ENCODE results near the gene IARS1.

IARS1 gene

DNA sequence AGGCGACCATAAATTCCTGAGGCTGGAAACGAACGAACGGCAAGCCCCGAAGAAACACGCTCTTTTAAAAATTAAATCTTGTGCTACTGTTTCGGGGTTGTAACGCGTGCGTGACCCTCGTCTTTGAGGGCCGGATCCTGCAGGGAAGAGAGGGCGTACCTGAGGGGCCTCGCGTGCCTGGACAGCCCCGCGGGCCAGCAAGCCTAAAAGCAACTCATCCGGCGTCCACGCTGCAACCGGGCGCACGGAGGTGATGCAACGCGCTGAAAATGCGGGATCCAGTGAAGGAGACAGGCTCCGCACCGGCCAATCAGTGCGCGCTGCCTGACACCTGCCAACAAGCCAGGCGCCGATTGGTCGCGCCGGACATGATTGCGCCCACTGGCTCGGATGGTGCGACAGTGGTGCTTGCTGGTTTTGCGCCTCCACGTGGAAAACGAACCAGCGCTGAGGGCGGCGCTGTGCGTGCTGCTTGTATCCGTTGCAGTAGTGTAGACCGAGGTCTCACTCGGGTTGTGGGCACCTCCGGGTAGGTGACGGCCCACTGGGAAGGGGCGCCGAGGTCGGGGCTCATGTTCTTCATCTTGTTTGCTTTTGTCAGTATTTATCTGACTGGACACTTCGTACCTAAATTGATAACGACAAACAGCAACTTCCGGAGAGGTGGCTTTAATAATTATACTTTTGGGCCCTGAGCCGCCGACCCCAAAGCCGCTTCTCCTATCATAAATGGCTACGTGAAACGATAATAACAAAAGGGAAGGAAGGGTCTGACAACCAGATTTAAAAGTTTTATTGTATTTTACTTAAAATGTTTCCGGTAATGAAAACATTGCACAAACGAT, at the start of gene IARS1:
TSS of gene IARS1 (minus strand) at position 246 of the 845 bp plus-strand sequence. CDS start 4,278 bp downstream, outside the sequence.
- Histone ChIP-seq H3K4me3 (peak within 1 kb of the TSS; percentile 83), H3K9ac (ENCODE audit: insufficient read length) (peak within 1 kb of the TSS; percentile 98), H3K9me3 (ENCODE audit: low read depth, low read length) (no peaks in the 10 kb centered on the region), H3K27ac (peak within 1 kb of the TSS; percentile 94), H3K36me3 (ENCODE audit: insufficient read depth, low read length) (peaks cover 64% of the 10 kb centered on the region)
- TF ChIP-seq EZH2 (IDR thresholded peaks at IDR 0.05) (no peak), FOXP2 (optimal IDR thresholded peaks at IDR 0.05; ENCODE audit: control extremely low read depth, extremely low read length, insufficient read depth) (peak; percentile 67), POLR2AphosphoS5 (IDR thresholded peaks at IDR 0.05; ENCODE audit: borderline replicate concordance, low read depth, low read length) (peak; percentile 93)
- DNase-seq (ENCODE audit: low read depth, low spot score): peak; percentile 94

DNA sequence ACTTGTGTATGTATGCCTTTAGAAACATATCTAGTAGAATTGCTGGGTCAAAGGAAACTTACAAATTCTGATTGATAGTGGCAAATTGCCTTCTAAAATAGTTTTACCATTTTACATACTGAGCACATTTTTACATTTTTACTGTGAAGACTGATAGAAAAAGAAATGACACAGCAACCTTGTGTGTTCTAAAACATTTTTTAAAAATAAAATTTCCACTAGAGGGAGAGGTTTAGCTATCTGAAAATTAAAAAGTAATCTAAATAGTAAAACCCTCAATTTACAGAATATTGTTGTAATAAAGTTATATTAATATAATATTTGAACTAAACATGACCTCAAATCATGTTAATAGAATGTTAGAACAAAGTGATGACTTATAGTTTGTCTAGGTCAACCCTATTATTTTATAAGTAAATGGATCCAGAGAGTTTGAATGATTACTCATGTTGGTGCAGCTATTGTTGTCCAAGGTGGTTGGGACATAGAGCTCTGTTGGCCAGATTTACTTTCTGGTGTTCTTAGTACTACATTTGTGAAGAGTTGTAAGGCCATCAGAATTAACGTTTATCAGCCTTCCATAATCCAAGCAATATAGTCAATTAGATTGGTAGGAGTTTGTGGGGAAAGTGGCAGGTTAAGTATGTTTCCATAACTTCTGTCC, 49.5 kb upstream of the IARS1 start:
- H3K27ac ChIP-seq: no peak overlapping the region; the same call in 1 of the 2 replicates
- H3K9me3 ChIP-seq (ENCODE audit: low read depth, low read length): no peaks in the 10 kb centered on the region
- DNase-seq (ENCODE audit: low read depth, low spot score): no peak
- no peak overlapping the region for H3K4me3 ChIP-seq
- no peak for TF ChIP-seq FOXP2 (optimal IDR thresholded peaks at IDR 0.05; ENCODE audit: control extremely low read depth, extremely low read length, insufficient read depth)
- TF ChIP-seq POLR2AphosphoS5 (IDR thresholded peaks at IDR 0.05; ENCODE audit: borderline replicate concordance, low read depth, low read length): no peak
- no peak for TF ChIP-seq EZH2 (IDR thresholded peaks at IDR 0.05)
- H3K9ac ChIP-seq (ENCODE audit: insufficient read length): no peak overlapping the region
- H3K36me3 ChIP-seq (ENCODE audit: insufficient read depth, low read length): peaks cover 24% of the 10 kb centered on the region

GRCh38 chr9:92341578-92341977, 48.1 kb upstream of the IARS1 start:
- TF ChIP-seq FOXP2 (optimal IDR thresholded peaks at IDR 0.05; ENCODE audit: control extremely low read depth, extremely low read length, insufficient read depth): no peak
- no peak for TF ChIP-seq EZH2 (IDR thresholded peaks at IDR 0.05)
- no peak for TF ChIP-seq POLR2AphosphoS5 (IDR thresholded peaks at IDR 0.05; ENCODE audit: borderline replicate concordance, low read depth, low read length)
- Histone ChIP-seq H3K36me3 (ENCODE audit: insufficient read depth, low read length) (peaks cover 27% of the 10 kb centered on the region), H3K9ac (ENCODE audit: insufficient read length) (no peak overlapping the region), H3K27ac (no peak overlapping the region), H3K4me3 (no peak overlapping the region), H3K9me3 (ENCODE audit: low read depth, low read length) (no peaks in the 10 kb centered on the region)
- DNase-seq (ENCODE audit: low read depth, low spot score): no peak

GRCh38 chr9:92333282-92333634, 39.8 kb upstream of the IARS1 start:
- Histone ChIP-seq H3K27ac (no peak overlapping the region), H3K9me3 (ENCODE audit: low read depth, low read length) (no peaks in the 10 kb centered on the region), H3K4me3 (no peak overlapping the region), H3K9ac (ENCODE audit: insufficient read length) (no peak overlapping the region), H3K36me3 (ENCODE audit: insufficient read depth, low read length) (peaks cover 16% of the 10 kb centered on the region; the same call in 1 of the 2 replicates)
- DNase-seq (ENCODE audit: low read depth, low spot score): no peak
- TF ChIP-seq FOXP2 (optimal IDR thresholded peaks at IDR 0.05; ENCODE audit: control extremely low read depth, extremely low read length, insufficient read depth) (no peak), EZH2 (IDR thresholded peaks at IDR 0.05) (no peak), POLR2AphosphoS5 (IDR thresholded peaks at IDR 0.05; ENCODE audit: borderline replicate concordance, low read depth, low read length) (no peak)

DNA sequence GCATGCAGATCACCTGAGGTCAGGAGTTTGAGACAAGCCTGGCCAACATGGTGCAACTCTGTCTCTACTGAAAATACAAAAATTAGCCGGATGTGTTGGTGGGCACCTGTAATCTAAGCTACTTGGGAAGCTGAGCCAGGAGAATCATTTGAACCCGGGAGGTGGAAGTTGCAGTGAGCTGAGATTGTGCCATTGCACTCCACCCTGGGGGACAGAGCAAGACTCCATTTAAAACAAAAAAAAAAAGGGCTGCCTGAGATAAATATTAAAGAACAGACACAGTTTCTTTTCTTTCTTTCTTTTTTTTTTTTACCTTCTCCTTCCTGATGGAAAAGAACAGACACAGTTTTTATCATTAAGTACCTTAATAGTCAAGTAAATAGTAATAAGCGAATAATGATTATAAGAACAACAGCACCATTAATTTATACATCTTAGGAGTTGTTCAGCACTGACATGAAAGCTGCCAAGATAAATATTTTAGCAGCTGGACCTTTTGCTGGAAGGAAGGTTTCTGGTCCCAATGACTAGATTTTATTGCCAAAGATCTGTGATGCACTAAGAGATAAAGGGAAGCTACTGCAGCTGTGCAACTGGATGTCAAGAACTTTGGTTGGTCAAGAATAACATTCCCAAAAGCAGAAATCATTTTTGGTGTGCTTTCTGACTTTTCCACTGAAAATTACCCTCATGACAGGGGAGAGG, 39.2 kb upstream of the IARS1 start:
- Histone ChIP-seq H3K27ac (no peak overlapping the region), H3K4me3 (no peak overlapping the region), H3K9ac (ENCODE audit: insufficient read length) (no peak overlapping the region), H3K9me3 (ENCODE audit: low read depth, low read length) (no peaks in the 10 kb centered on the region), H3K36me3 (ENCODE audit: insufficient read depth, low read length) (peaks cover 15% of the 10 kb centered on the region; the same call in 1 of the 2 replicates)
- DNase-seq (ENCODE audit: low read depth, low spot score): no peak
- TF ChIP-seq EZH2 (IDR thresholded peaks at IDR 0.05): no peak
- no peak for TF ChIP-seq FOXP2 (optimal IDR thresholded peaks at IDR 0.05; ENCODE audit: control extremely low read depth, extremely low read length, insufficient read depth)
- no peak for TF ChIP-seq POLR2AphosphoS5 (IDR thresholded peaks at IDR 0.05; ENCODE audit: borderline replicate concordance, low read depth, low read length)

- Histone ChIP-seq H3K27ac (no peak overlapping the region), H3K9me3 (ENCODE audit: low read depth, low read length) (no peaks in the 10 kb centered on the region), H3K9ac (ENCODE audit: insufficient read length) (peak overlapping the region; percentile 11), H3K36me3 (ENCODE audit: insufficient read depth, low read length) (peaks cover under 1% of the 10 kb centered on the region), H3K4me3 (no peak overlapping the region)
- TF ChIP-seq FOXP2 (optimal IDR thresholded peaks at IDR 0.05; ENCODE audit: control extremely low read depth, extremely low read length, insufficient read depth): no peak
- no peak for TF ChIP-seq EZH2 (IDR thresholded peaks at IDR 0.05)
- TF ChIP-seq POLR2AphosphoS5 (IDR thresholded peaks at IDR 0.05; ENCODE audit: borderline replicate concordance, low read depth, low read length): no peak
- no peak for DNase-seq (ENCODE audit: low read depth, low spot score)
These were observed 34.7 kb upstream of the IARS1 start for GRCh38 chr9:92328225-92328624.

DNA sequence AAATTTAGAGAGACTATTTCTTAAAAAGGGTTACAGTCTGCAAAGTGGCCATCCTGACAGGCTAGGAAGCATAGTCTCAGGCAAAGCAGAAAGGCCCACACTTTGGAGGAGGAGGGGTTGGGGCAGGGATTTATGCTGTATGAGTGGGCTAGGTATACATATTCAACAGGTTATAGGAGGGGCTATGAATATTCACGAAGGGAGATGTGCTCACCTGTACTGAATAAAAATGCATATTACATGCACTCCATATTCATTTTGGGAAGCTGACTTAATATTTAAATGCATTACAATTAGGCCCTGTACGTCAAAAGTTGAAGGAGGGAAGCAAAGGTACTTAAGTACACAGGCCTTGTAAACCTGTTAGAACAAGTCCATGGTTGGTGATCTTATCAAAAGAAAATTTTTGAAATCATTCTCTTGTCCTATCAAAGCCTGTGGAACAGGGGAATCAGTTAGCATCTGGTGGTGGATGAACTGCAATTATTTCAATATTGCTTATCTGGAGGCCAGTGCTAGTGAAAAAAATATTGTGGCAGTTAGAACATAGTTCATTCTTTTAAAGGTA, 33.9 kb upstream of the IARS1 start:
- TF ChIP-seq POLR2AphosphoS5 (IDR thresholded peaks at IDR 0.05; ENCODE audit: borderline replicate concordance, low read depth, low read length): no peak
- TF ChIP-seq EZH2 (IDR thresholded peaks at IDR 0.05): no peak
- no peak for TF ChIP-seq FOXP2 (optimal IDR thresholded peaks at IDR 0.05; ENCODE audit: control extremely low read depth, extremely low read length, insufficient read depth)
- peaks cover 10% of the 10 kb centered on the region for H3K36me3 ChIP-seq (ENCODE audit: insufficient read depth, low read length)
- H3K27ac ChIP-seq: no peak overlapping the region
- no peak for DNase-seq (ENCODE audit: low read depth, low spot score)
- H3K9ac ChIP-seq (ENCODE audit: insufficient read length): no peak overlapping the region
- no peaks in the 10 kb centered on the region for H3K9me3 ChIP-seq (ENCODE audit: low read depth, low read length)
- H3K4me3 ChIP-seq: no peak overlapping the region; the same call in 1 of the 2 replicates
